Measurements from ENCODE around the gene ADGRD1.

The ADGRD1 gene

DNA sequence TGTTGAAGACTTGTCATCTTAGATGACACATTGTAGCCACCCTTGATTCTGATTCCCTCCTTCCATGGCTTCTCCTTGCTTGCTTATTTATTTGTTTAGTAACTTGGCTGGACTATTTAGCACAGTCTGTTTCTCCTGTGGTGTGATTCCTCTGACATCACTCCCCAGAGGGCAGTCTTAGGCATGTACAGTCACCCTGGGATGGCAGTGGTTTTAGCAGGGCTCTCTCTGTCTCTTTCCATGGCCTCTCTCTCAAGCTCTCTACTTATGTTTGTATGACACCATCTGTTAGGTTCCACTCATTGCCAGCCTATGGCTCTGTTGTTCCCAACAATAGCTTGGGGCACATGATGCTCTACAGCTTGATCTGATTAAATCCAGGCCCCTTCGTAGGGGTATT lies 158.3 kb downstream of the ADGRD1 start:
- Histone ChIP-seq H3K36me3 (replicated peaks in 1 of 2; ENCODE audit: control insufficient read depth in 2 of 2, insufficient read depth in 2 of 2, low read length in 2 of 2) (no peaks in the 10 kb centered on the region), H2BK120ac (ENCODE audit: low read depth, low read length) (no peak overlapping the region), H3K27ac (replicated peaks; ENCODE audit: low read length) (no peak overlapping the region)

DNA sequence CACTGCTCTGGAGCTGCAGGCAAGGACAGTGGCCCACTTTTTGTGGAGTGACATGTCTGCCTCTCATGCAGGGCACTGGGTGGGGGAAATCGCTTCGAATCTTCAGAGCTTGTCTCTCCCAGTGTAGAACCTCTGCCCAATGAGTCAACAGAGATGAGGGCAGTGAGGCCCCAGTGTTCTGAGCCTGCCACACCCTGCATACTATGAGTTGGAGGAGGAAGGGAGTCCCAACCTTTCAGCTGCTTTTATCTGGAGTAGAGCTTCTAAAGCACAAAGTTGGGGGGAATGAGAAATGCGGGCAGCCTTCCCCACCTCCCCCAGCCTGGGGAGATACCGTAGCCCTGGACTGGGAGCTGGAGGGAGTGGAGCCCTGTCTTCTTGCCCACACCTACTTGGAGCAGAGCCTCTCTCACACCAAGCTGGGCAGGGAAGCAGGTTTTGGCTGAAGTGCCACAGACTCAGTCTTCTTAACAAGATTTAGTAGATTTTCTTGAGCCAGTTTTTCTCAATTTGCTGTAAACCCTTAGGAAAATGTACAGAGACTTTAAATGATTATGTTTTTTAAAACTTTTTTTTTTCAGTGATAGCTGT lies 159.1 kb downstream of the ADGRD1 start:
- H3K18ac ChIP-seq (ENCODE audit: low read length) = no peak overlapping the region
- H3K23ac ChIP-seq (ENCODE audit: low read depth, low read length, poor library complexity) = no peak overlapping the region
- no peak overlapping the region for H3K4ac ChIP-seq (ENCODE audit: low read length)
- no peak overlapping the region for H4K8ac ChIP-seq (ENCODE audit: low read depth, low read length)
- H3K36me3 ChIP-seq (replicated peaks in 1 of 2; ENCODE audit: control insufficient read depth in 2 of 2, insufficient read depth in 2 of 2, low read length in 2 of 2) = no peaks in the 10 kb centered on the region
- no peak overlapping the region for H2BK5ac ChIP-seq (ENCODE audit: low read length)
- no CpG with 5 or more reads among the region's 4 CpGs for WGBS, 2 donors (ENCODE audit: extremely low coverage in 2 of 2, insufficient read length in 2 of 2, insufficient replicate concordance in 1 of 2)
- H2BK12ac ChIP-seq (ENCODE audit: low read length) = no peak overlapping the region
- H3K27me3 ChIP-seq (ENCODE audit: control insufficient read depth in 3 of 3, insufficient read depth in 3 of 3, low read depth in 1 of 3, low read length in 3 of 3) = no peaks in the 10 kb centered on the region
- no peak for DNase-seq (ENCODE audit: low spot score)
- H3K4me3 ChIP-seq (ENCODE audit: low read length in 2 of 2) = no peak overlapping the region
- H3K4me1 ChIP-seq (ENCODE audit: control insufficient read depth in 2 of 2, insufficient read depth in 1 of 2, low read depth in 1 of 2, low read length in 2 of 2) = peaks cover 3 to 4% of the 10 kb centered on the region in 2 donors
- no peak overlapping the region for H3K9ac ChIP-seq (ENCODE audit: low read depth, low read length, poor library complexity)
- H2AK5ac ChIP-seq (ENCODE audit: low read depth, low read length) = no peak overlapping the region
- H2BK120ac ChIP-seq (ENCODE audit: low read depth, low read length) = no peak overlapping the region
- no peak overlapping the region for H2BK15ac ChIP-seq (ENCODE audit: low read length)
- H4K91ac ChIP-seq (ENCODE audit: low read depth, low read length, poor library complexity) = no peak overlapping the region
- H3K27ac ChIP-seq (replicated peaks; ENCODE audit: low read length) = no peak overlapping the region
- H3K14ac ChIP-seq (ENCODE audit: low read length) = no peak overlapping the region
- no peaks in the 10 kb centered on the region for H3K9me3 ChIP-seq (replicated peaks in 1 of 2; ENCODE audit: control insufficient read depth in 2 of 2, insufficient read depth in 1 of 2, low read depth in 1 of 2, low read length in 2 of 2)
- no peak overlapping the region for H2AFZ ChIP-seq (ENCODE audit: low read length)
- H3K79me1 ChIP-seq (ENCODE audit: low read depth, low read length) = no peaks in the 10 kb centered on the region
- H3K4me2 ChIP-seq (ENCODE audit: insufficient read depth, low read length, poor library complexity, severe bottlenecking) = no peak overlapping the region

More for the DNA sequence above, 158.3 kb downstream of the ADGRD1 start:
- no peak for DNase-seq (ENCODE audit: low spot score)
- WGBS, 2 donors (ENCODE audit: extremely low coverage in 2 of 2, insufficient read length in 2 of 2, insufficient replicate concordance in 1 of 2) = no CpG with 5 or more reads among the region's 1 CpG
- Histone ChIP-seq H2BK15ac (ENCODE audit: low read length) (no peak overlapping the region), H2AK5ac (ENCODE audit: low read depth, low read length) (no peak overlapping the region), H3K4me3 (ENCODE audit: low read length in 2 of 2) (no peak overlapping the region), H4K8ac (ENCODE audit: low read depth, low read length) (no peak overlapping the region), H2AFZ (ENCODE audit: low read length) (no peak overlapping the region), H3K9ac (ENCODE audit: low read depth, low read length, poor library complexity) (no peak overlapping the region), H3K79me1 (ENCODE audit: low read depth, low read length) (no peaks in the 10 kb centered on the region), H3K4ac (ENCODE audit: low read length) (no peak overlapping the region), H3K18ac (ENCODE audit: low read length) (no peak overlapping the region), H3K14ac (ENCODE audit: low read length) (no peak overlapping the region), H3K23ac (ENCODE audit: low read depth, low read length, poor library complexity) (no peak overlapping the region), H4K91ac (ENCODE audit: low read depth, low read length, poor library complexity) (no peak overlapping the region), H2BK12ac (ENCODE audit: low read length) (no peak overlapping the region), H3K9me3 (replicated peaks in 1 of 2; ENCODE audit: control insufficient read depth in 2 of 2, insufficient read depth in 1 of 2, low read depth in 1 of 2, low read length in 2 of 2) (no peaks in the 10 kb centered on the region), H3K4me1 (ENCODE audit: control insufficient read depth in 2 of 2, insufficient read depth in 1 of 2, low read depth in 1 of 2, low read length in 2 of 2) (peaks cover 3 to 4% of the 10 kb centered on the region in 2 donors), H2BK5ac (ENCODE audit: low read length) (no peak overlapping the region), H3K27me3 (ENCODE audit: control insufficient read depth in 3 of 3, insufficient read depth in 3 of 3, low read depth in 1 of 3, low read length in 3 of 3) (no peaks in the 10 kb centered on the region), H3K4me2 (ENCODE audit: insufficient read depth, low read length, poor library complexity, severe bottlenecking) (no peak overlapping the region)

GRCh38 chr12:131113568-131114270 lies 160.0 kb downstream of the ADGRD1 start:
- no peaks in the 10 kb centered on the region for H3K79me1 ChIP-seq (ENCODE audit: low read depth, low read length)
- H3K27me3 ChIP-seq (ENCODE audit: control insufficient read depth in 3 of 3, insufficient read depth in 3 of 3, low read depth in 1 of 3, low read length in 3 of 3) = peaks cover 0 to 1% (median 0%) of the 10 kb centered on the region in 3 experiments
- peaks cover 3 to 4% of the 10 kb centered on the region in 2 donors for H3K4me1 ChIP-seq (ENCODE audit: control insufficient read depth in 2 of 2, insufficient read depth in 1 of 2, low read depth in 1 of 2, low read length in 2 of 2)
- peak overlapping the region; percentile 8 for H2BK15ac ChIP-seq (ENCODE audit: low read length)
- no peaks in the 10 kb centered on the region for H3K9me3 ChIP-seq (replicated peaks in 1 of 2; ENCODE audit: control insufficient read depth in 2 of 2, insufficient read depth in 1 of 2, low read depth in 1 of 2, low read length in 2 of 2)
- no peak overlapping the region for H4K91ac ChIP-seq (ENCODE audit: low read depth, low read length, poor library complexity)
- H3K18ac ChIP-seq (ENCODE audit: low read length) = no peak overlapping the region
- H2BK5ac ChIP-seq (ENCODE audit: low read length) = no peak overlapping the region
- no peak overlapping the region for H3K9ac ChIP-seq (ENCODE audit: low read depth, low read length, poor library complexity)
- DNase-seq (ENCODE audit: low spot score) = no peak
- no peak overlapping the region for H3K4me2 ChIP-seq (ENCODE audit: insufficient read depth, low read length, poor library complexity, severe bottlenecking)
- no peak overlapping the region for H3K14ac ChIP-seq (ENCODE audit: low read length)
- H3K4me3 ChIP-seq (ENCODE audit: low read length in 2 of 2) = no peak overlapping the region
- WGBS, 2 donors (ENCODE audit: extremely low coverage in 2 of 2, insufficient read length in 2 of 2, insufficient replicate concordance in 1 of 2) = no CpG with 5 or more reads among the region's 18 CpGs
- H4K8ac ChIP-seq (ENCODE audit: low read depth, low read length) = no peak overlapping the region
- H3K27ac ChIP-seq (replicated peaks; ENCODE audit: low read length) = no peak overlapping the region
- H3K36me3 ChIP-seq (replicated peaks in 1 of 2; ENCODE audit: control insufficient read depth in 2 of 2, insufficient read depth in 2 of 2, low read length in 2 of 2) = no peaks in the 10 kb centered on the region
- H2AFZ ChIP-seq (ENCODE audit: low read length) = no peak overlapping the region
- no peak overlapping the region for H2BK12ac ChIP-seq (ENCODE audit: low read length)
- H2BK120ac ChIP-seq (ENCODE audit: low read depth, low read length) = no peak overlapping the region
- H3K23ac ChIP-seq (ENCODE audit: low read depth, low read length, poor library complexity) = no peak overlapping the region
- no peak overlapping the region for H3K4ac ChIP-seq (ENCODE audit: low read length)
- no peak overlapping the region for H2AK5ac ChIP-seq (ENCODE audit: low read depth, low read length)

DNA sequence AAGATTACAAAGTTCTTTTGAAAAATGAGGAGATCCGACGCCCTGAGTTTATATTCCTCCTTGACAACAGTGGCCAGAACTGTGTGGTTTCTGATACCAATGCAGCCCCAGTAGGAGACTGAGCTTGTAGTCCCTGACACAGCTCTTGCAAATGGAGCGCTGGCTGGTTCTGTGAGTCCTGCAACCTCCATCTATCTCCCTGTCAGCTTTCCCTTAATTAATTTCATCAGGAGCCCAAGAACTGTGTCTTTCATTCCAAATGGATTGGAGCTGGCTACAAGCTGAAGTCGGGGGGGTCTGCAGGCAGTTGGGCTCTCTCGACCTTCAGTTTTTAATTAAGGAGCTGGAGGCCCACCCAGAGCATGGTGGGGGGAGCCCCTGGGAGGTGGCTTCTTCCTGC lies 160.6 kb downstream of the ADGRD1 start:
- H3K9me3 ChIP-seq (replicated peaks in 1 of 2; ENCODE audit: control insufficient read depth in 2 of 2, insufficient read depth in 1 of 2, low read depth in 1 of 2, low read length in 2 of 2) = no peaks in the 10 kb centered on the region
- no peak overlapping the region for H3K4ac ChIP-seq (ENCODE audit: low read length)
- no peak overlapping the region for H2AK5ac ChIP-seq (ENCODE audit: low read depth, low read length)
- H2BK15ac ChIP-seq (ENCODE audit: low read length) = no peak overlapping the region
- H3K4me1 ChIP-seq (ENCODE audit: control insufficient read depth in 2 of 2, insufficient read depth in 1 of 2, low read depth in 1 of 2, low read length in 2 of 2) = peaks cover 3 to 4% of the 10 kb centered on the region in 2 donors
- H2BK120ac ChIP-seq (ENCODE audit: low read depth, low read length) = no peak overlapping the region
- no peak overlapping the region for H2BK12ac ChIP-seq (ENCODE audit: low read length)
- H2AFZ ChIP-seq (ENCODE audit: low read length) = no peak overlapping the region
- no peak overlapping the region for H2BK5ac ChIP-seq (ENCODE audit: low read length)
- no peak overlapping the region for H4K8ac ChIP-seq (ENCODE audit: low read depth, low read length)
- H3K14ac ChIP-seq (ENCODE audit: low read length) = no peak overlapping the region
- H3K9ac ChIP-seq (ENCODE audit: low read depth, low read length, poor library complexity) = no peak overlapping the region
- H3K4me3 ChIP-seq (ENCODE audit: low read length in 2 of 2) = no peak overlapping the region
- H3K4me2 ChIP-seq (ENCODE audit: insufficient read depth, low read length, poor library complexity, severe bottlenecking) = no peak overlapping the region
- WGBS, 2 donors (ENCODE audit: extremely low coverage in 2 of 2, insufficient read length in 2 of 2, insufficient replicate concordance in 1 of 2) = no CpG with 5 or more reads among the region's 5 CpGs
- H4K91ac ChIP-seq (ENCODE audit: low read depth, low read length, poor library complexity) = no peak overlapping the region
- no peaks in the 10 kb centered on the region for H3K36me3 ChIP-seq (replicated peaks in 1 of 2; ENCODE audit: control insufficient read depth in 2 of 2, insufficient read depth in 2 of 2, low read length in 2 of 2)
- no peak overlapping the region for H3K18ac ChIP-seq (ENCODE audit: low read length)
- peaks cover 0 to 3% (median 0%) of the 10 kb centered on the region in 3 experiments for H3K27me3 ChIP-seq (ENCODE audit: control insufficient read depth in 3 of 3, insufficient read depth in 3 of 3, low read depth in 1 of 3, low read length in 3 of 3)
- no peak for DNase-seq (ENCODE audit: low spot score)
- no peak overlapping the region for H3K23ac ChIP-seq (ENCODE audit: low read depth, low read length, poor library complexity)
- H3K79me1 ChIP-seq (ENCODE audit: low read depth, low read length) = no peaks in the 10 kb centered on the region
- no peak overlapping the region for H3K27ac ChIP-seq (replicated peaks; ENCODE audit: low read length)

Measured in neuronal stem cell (in vitro differentiated cells).